GM12878 (cell line): ENCODE results near the gene APEX2. TPM values are rescaled to one million over a fixed set of nuclear protein-coding genes. Genes with fewer than 3 reads are reported as not detected.

Source experiments
- ATAC-seq: fragments of 200-7000 bp; cut with Tn5 transposase; 3 replicates; pipeline ENCODE4 v1.9.1; 2020; ENCODE audit warnings: mild to moderate bottlenecking, moderate library complexity
- BruUV-seq: library from RNA; stranded (reverse); fragments of 400-500 nt; replicated peaks from 2 replicates; lab custom pipeline; 2021; lab: Mats Ljungman, UMichigan
- CTCF ChIA-PET: fragments of 300-600 bp; sonication (Branson Sonifier 250); formaldehyde crosslinking; extraction: SDS; loops from one replicate; lab custom pipeline; 2021; ENCODE audit warnings: inconsistent platforms; lab: Yijun Ruan, JAX
- POLR2A ChIA-PET: fragments of 350-600 bp; formaldehyde crosslinking; extraction: SDS; loops from one replicate; lab custom pipeline; 2021; ENCODE audit warnings: inconsistent platforms; lab: Charles Lee
- RAD21 ChIA-PET: fragments of 300-600 bp; sonication (Branson Sonifier 250); formaldehyde crosslinking; loops from one replicate; lab custom pipeline; 2023; ENCODE audit warnings: antibody characterized with exemption; ENCODE audit not compliant: unreplicated experiment; lab: Charles Lee
- SMC1A ChIA-PET: fragments of 300-600 bp; sonication (Branson Sonifier 250); formaldehyde crosslinking; loops from one replicate; lab custom pipeline; 2023; ENCODE audit not compliant: unreplicated experiment, uncharacterized antibody; lab: Charles Lee
- DNase-seq: peaks from one replicate; pipeline ENCODE4 v3.0.0-alpha.2; 2011; ENCODE audit warnings: low read depth, low spot score
- FAIRE-seq: peaks from 3 replicates; lab custom pipeline; 2011; peaks lifted over from hg19 to GRCh38; lab: Jason Lieb, UNC
- H2AFZ ChIP-seq: 2 replicates; pipeline ENCODE4 v1.6.0; 2011; ENCODE audit warnings: low read depth, low read length, control low read depth; ENCODE audit not compliant: control insufficient read depth
- H3K27ac ChIP-seq: 2 replicates; pipeline ENCODE4 v1.5.1; 2011; ENCODE audit warnings: control low read depth; ENCODE audit not compliant: control insufficient read depth, insufficient read depth
- H3K27me3 ChIP-seq, 2 experiments: replicated peaks in 1 of 2; 2 replicates each; pipeline versions ENCODE4 v1.6.0 to v1.6.1; 2011; ENCODE audit warnings: low read length in 1 of 2; ENCODE audit not compliant: control insufficient read depth in 2 of 2, insufficient read depth in 2 of 2
- H3K36me3 ChIP-seq, 2 experiments: 2 replicates each; pipeline ENCODE4 v1.5.1; 2011; ENCODE audit warnings: low read length in 1 of 2; ENCODE audit not compliant: control insufficient read depth in 2 of 2, insufficient read depth in 2 of 2
- H3K4me1 ChIP-seq: 2 replicates; pipeline ENCODE4 v1.6.1; 2011; ENCODE audit warnings: mild to moderate bottlenecking, low read length, moderate library complexity, mixed read lengths; ENCODE audit not compliant: control insufficient read depth, insufficient read depth
- H3K4me2 ChIP-seq: 2 replicates; pipeline ENCODE4 v1.6.0; 2011; ENCODE audit warnings: control low read depth; ENCODE audit not compliant: control insufficient read depth, insufficient read depth
- H3K4me3 ChIP-seq: fragments of 200-600 bp; sonication (generic); 2 replicates; pipeline ENCODE4 v1.5.1; 2016
- H3K79me2 ChIP-seq: 2 replicates; pipeline ENCODE4 v1.6.0; 2011; ENCODE audit warnings: low read length; ENCODE audit not compliant: control insufficient read depth, insufficient read depth
- H3K9ac ChIP-seq: 2 replicates; pipeline ENCODE4 v1.8.0; 2011; ENCODE audit warnings: low read length, control low read depth, mixed read lengths; ENCODE audit not compliant: control insufficient read depth, insufficient read depth
- H3K9me3 ChIP-seq: replicated peaks from 3 replicates; pipeline ENCODE4 v1.5.1; 2011; ENCODE audit warnings: mild to moderate bottlenecking, low read length; ENCODE audit not compliant: control insufficient read depth, insufficient read depth
- H4K20me1 ChIP-seq: 2 replicates; pipeline ENCODE4 v1.6.0; 2011; ENCODE audit not compliant: control insufficient read depth, insufficient read depth
- EZH2 ChIP-seq: IDR thresholded peaks from 2 replicates; pipeline ENCODE4 v1.6.1; 2012; ENCODE audit warnings: low read depth, mild to moderate bottlenecking, control low read depth, inconsistent platforms, low read length, borderline replicate concordance; ENCODE audit not compliant: control insufficient read depth
- NR2C2 ChIP-seq: IDR thresholded peaks from 2 replicates; pipeline ENCODE4 v1.6.1; 2011; ENCODE audit warnings: borderline replicate concordance, low read depth; ENCODE audit not compliant: control insufficient read depth, insufficient read length
- NRF1 ChIP-seq: conservative IDR thresholded peaks from 2 replicates; pipeline ENCODE4 v1.6.1; 2011; ENCODE audit warnings: mild to moderate bottlenecking, low read depth, low read length, improper control_type of control experiment
- RCOR1 ChIP-seq: conservative IDR thresholded peaks from 2 replicates; pipeline ENCODE4 v1.6.1; 2012; ENCODE audit warnings: low read depth, low read length, improper control_type of control experiment
- SMAD5 ChIP-seq: IDR thresholded peaks from 2 replicates; pipeline ENCODE4 v1.6.1; 2016; ENCODE audit warnings: antibody characterized with exemption, low read depth
- ZBTB11 ChIP-seq: fragments of 450-650 bp; formaldehyde crosslinking; IDR thresholded peaks from 2 replicates; pipeline ENCODE4 v1.5.0; 2022; ENCODE audit warnings: mild to moderate bottlenecking, missing genetic modification characterization
- ZNF207 ChIP-seq: fragments of 450-650 bp; IDR thresholded peaks from 2 replicates; pipeline ENCODE4 v1.6.1; 2014; ENCODE audit warnings: antibody characterized with exemption, mild to moderate bottlenecking, borderline replicate concordance
- WGBS: methylation state at CpG from one replicate; pipeline ENCODE4 v1.1.6; 2016; ENCODE audit warnings: low lambda C conversion rate; ENCODE audit not compliant: insufficient replicate concordance, insufficient coverage; ENCODE audit errors: missing lambda C conversion rate; 5-methylcytosine and 5-hydroxymethylcytosine counted together
- in situ Hi-C: fragments of 300-500 bp; cut with MboI; formaldehyde crosslinking; loops from 9 replicates; pipeline ENCODE4 v1.14.3; 2018; ENCODE audit warnings: mixed read lengths
- intact Hi-C: fragments of 100-400 bp; cut with micrococcal nuclease; formaldehyde crosslinking; loops from one replicate; pipeline ENCODE4 v1.14.2; 2022; ENCODE audit not compliant: unreplicated experiment
- polyA plus RNA-seq, 11 experiments: library from polyadenylated mRNA; depleted of rRNA in 4 of 11; unstranded in 6 of 11; stranded (reverse) in 5 of 11; fragments of >200 nt; fragmentation: Nextera tagmentation in 4 of 11; fragmentation: Illumina TruSeq in 1 of 11; extraction: Ambion mirVana in 4 of 11; extraction: Trizol in 1 of 11; gene quantifications; 1 replicate in 1 of 11; 2 replicates in 10 of 11; pipeline versions ENCODE4 v1.2.1 to v1.2.3, GENCODE V29; 2011 to 2016; ENCODE audit warnings: inconsistent platforms in 2 of 11, missing spikeins in 2 of 11, low read depth in 1 of 11
- total RNA-seq, 4 experiments: library from RNA; depleted of rRNA in 3 of 4; stranded (reverse); fragments of >200 nt in 3 of 4; fragmentation: Illumina TruSeq in 1 of 4; extraction: Trizol in 1 of 4; gene quantifications; 2 replicates each; pipeline versions ENCODE4 v1.2.1 to v1.2.3, GENCODE V29; 2013 to 2021

Gene APEX2
- total and polyA plus RNA-seq, 10 of the 15 experiments (the other 5 are each of a cell fraction or from before 2014, with no cell fraction given), result 14.9 to 51.7 (median 35.6) TPM

- H3K4me1 ChIP-seq, result no peaks in the 10 kb centered on the region
- TF ChIP-seq SMAD5 (no peak), ZNF207 (no peak), EZH2 (no peak), RCOR1 (no peak), NR2C2 (no peak)
- no peaks in the 10 kb centered on the region for H3K9me3 ChIP-seq
- no peak for FAIRE-seq
- ChIA-PET POLR2A (no interaction called here), RAD21 (no interaction called here), CTCF (no interaction called here), SMC1A (no interaction called here)
- no peak overlapping the region for H2AFZ ChIP-seq
- no peak overlapping the region for H3K9ac ChIP-seq
- H3K4me2 ChIP-seq, result no peak overlapping the region
- WGBS, result 55% methylated on average over 4 of the region's 4 CpGs
- in situ Hi-C loops, result no loop called here
- DNase-seq, result no peak
- no peak for ATAC-seq
- H4K20me1 ChIP-seq, result no peaks in the 10 kb centered on the region
- H3K27ac ChIP-seq, result no peak overlapping the region
- intact Hi-C loops, result no loop called here
- no TSS peak for BruUV-seq
- no peak overlapping the region for H3K4me3 ChIP-seq
- no peaks in the 10 kb centered on the region for H3K27me3 ChIP-seq
- H3K79me2 ChIP-seq, result no peaks in the 10 kb centered on the region
- H3K36me3 ChIP-seq, result no peaks in the 10 kb centered on the region
Measured at GRCh38 chrX:55014897-55015299, 14.7 kb downstream of the APEX2 start.

GRCh38 chrX:55026143-55026542, 26.0 kb downstream of the APEX2 start:
- POLR2A ChIA-PET, result no interaction called here
- no peaks in the 10 kb centered on the region for H3K9me3 ChIP-seq
- FAIRE-seq, result no peak
- H4K20me1 ChIP-seq, result no peaks in the 10 kb centered on the region
- no peaks in the 10 kb centered on the region for H3K27me3 ChIP-seq
- H3K27ac ChIP-seq, result no peak overlapping the region
- ATAC-seq, result no peak
- no peaks in the 10 kb centered on the region for H3K79me2 ChIP-seq
- no peak overlapping the region for H2AFZ ChIP-seq
- SMC1A ChIA-PET, result no interaction called here
- intact Hi-C loops (no loop called here), in situ Hi-C loops (no loop called here)
- no peaks in the 10 kb centered on the region for H3K4me1 ChIP-seq
- H3K9ac ChIP-seq, result no peak overlapping the region
- CTCF ChIA-PET, result no interaction called here
- no peak overlapping the region for H3K4me2 ChIP-seq
- no peak overlapping the region for H3K4me3 ChIP-seq
- no TSS peak for BruUV-seq
- no peaks in the 10 kb centered on the region for H3K36me3 ChIP-seq
- RAD21 ChIA-PET, result no interaction called here
- DNase-seq, result no peak
- TF ChIP-seq NRF1, result no peak
- TF ChIP-seq ZBTB11, result no peak
- TF ChIP-seq, all 136 proteins: peak for 0
